IMR-90 (cell line): ENCODE measurements around the gene YIPF1. TPM values are rescaled to one million over a fixed set of nuclear protein-coding genes. Genes with fewer than 3 reads are reported as not detected.
"Not testable (repeated sequence)": the region's sequence is repeated elsewhere in the genome, so short reads cannot be mapped to it uniquely, and the experiment has no call there.

Experiments used
- ATAC-seq: fragments of 200-7000 bp; cut with Tn5 transposase; 2 replicates; pipeline ENCODE4 v1.9.1; 2020; ENCODE audit warnings: low read depth, mild to moderate bottlenecking, moderate library complexity
- BruUV-seq: library from RNA; stranded (reverse); fragments of 400-500 nt; replicated peaks from 2 replicates; lab custom pipeline; 2021; lab: Mats Ljungman, UMichigan
- CTCF ChIA-PET: fragments of 300-600 bp; formaldehyde crosslinking; extraction: SDS; loops from one replicate; lab custom pipeline; 2021; ENCODE audit warnings: antibody characterized with exemption; lab: Yijun Ruan, JAX
- POLR2A ChIA-PET: fragments of 300-600 bp; sonication (Branson Sonifier 250); formaldehyde crosslinking; loops from one replicate; lab custom pipeline; 2022; ENCODE audit warnings: antibody characterized with exemption; ENCODE audit not compliant: unreplicated experiment; lab: Charles Lee
- DNase-seq: peaks from one replicate; pipeline ENCODE4 v3.0.0; 2013
- H2AFZ ChIP-seq: replicated peaks from 2 replicates; pipeline ENCODE3; 2013; ENCODE audit warnings: low read length, mild to moderate bottlenecking; ENCODE audit not compliant: poor library complexity
- H2AK5ac ChIP-seq: 2 replicates; pipeline ENCODE4 v1.6.1; 2013; ENCODE audit warnings: low read depth, low read length, inconsistent platforms
- H2AK9ac ChIP-seq: replicated peaks from 2 replicates; pipeline ENCODE3; 2013; ENCODE audit warnings: mild to moderate bottlenecking, low read depth, low read length, moderate library complexity; ENCODE audit not compliant: poor library complexity
- H2BK120ac ChIP-seq: 2 replicates; pipeline ENCODE4 v1.6.1; 2013; ENCODE audit warnings: low read depth, low read length, inconsistent platforms
- H2BK15ac ChIP-seq: 3 replicates; pipeline ENCODE4 v1.6.1; 2013; ENCODE audit warnings: low read depth, low read length, inconsistent platforms
- H2BK20ac ChIP-seq: 2 replicates; pipeline ENCODE4 v1.6.1; 2013; ENCODE audit warnings: low read depth, mild to moderate bottlenecking, inconsistent platforms, low read length, moderate library complexity
- H2BK5ac ChIP-seq: 2 replicates; pipeline ENCODE4 v1.6.1; 2013; ENCODE audit warnings: mild to moderate bottlenecking, low read depth, low read length, inconsistent platforms; ENCODE audit not compliant: poor library complexity, severe bottlenecking
- H3K14ac ChIP-seq: replicated peaks from 2 replicates; pipeline ENCODE4 v1.6.1; 2013; ENCODE audit warnings: low read depth, low read length, inconsistent platforms
- H3K18ac ChIP-seq: 2 replicates; pipeline ENCODE4 v1.6.1; 2013; ENCODE audit warnings: low read depth, low read length, control low read depth
- H3K23ac ChIP-seq: 2 replicates; pipeline ENCODE4 v1.6.1; 2013; ENCODE audit warnings: low read depth, low read length, inconsistent platforms
- H3K27ac ChIP-seq: 2 replicates; pipeline ENCODE4 v1.5.1; 2013; ENCODE audit warnings: mild to moderate bottlenecking, control low read depth, low read length; ENCODE audit not compliant: insufficient read depth
- H3K27me3 ChIP-seq: 2 replicates; pipeline ENCODE4 v1.6.1; 2013; ENCODE audit warnings: low read length; ENCODE audit not compliant: control insufficient read depth, insufficient read depth
- H3K36me3 ChIP-seq: 2 replicates; pipeline ENCODE4 v1.6.1; 2013; ENCODE audit warnings: low read length, mixed read lengths; ENCODE audit not compliant: control insufficient read depth, insufficient read depth
- H3K4ac ChIP-seq: 2 replicates; pipeline ENCODE4 v1.6.1; 2013; ENCODE audit warnings: low read depth, low read length, inconsistent platforms
- H3K4me1 ChIP-seq: 2 replicates; pipeline ENCODE4 v1.6.1; 2013; ENCODE audit warnings: low read length, mixed read lengths; ENCODE audit not compliant: control insufficient read depth, insufficient read depth
- H3K4me2 ChIP-seq: 2 replicates; pipeline ENCODE4 v1.6.1; 2013; ENCODE audit warnings: low read depth, mild to moderate bottlenecking, control low read depth, low read length, moderate library complexity
- H3K4me3 ChIP-seq: 2 replicates; pipeline ENCODE4 v1.5.1; 2013; ENCODE audit warnings: low read depth, mild to moderate bottlenecking, control low read depth, low read length, moderate library complexity; ENCODE audit not compliant: insufficient read depth
- H3K56ac ChIP-seq: 2 replicates; pipeline ENCODE4 v1.6.1; 2013; ENCODE audit warnings: low read length, inconsistent platforms; ENCODE audit not compliant: insufficient read depth; ENCODE audit errors: extremely low read depth
- H3K79me1 ChIP-seq, 2 experiments: 2 replicates each; pipeline ENCODE4 v1.6.1; 2013; ENCODE audit warnings: low read length in 2 of 2, inconsistent platforms in 1 of 2, low read depth in 1 of 2
- H3K9ac ChIP-seq: 2 replicates; pipeline ENCODE4 v1.6.1; 2013; ENCODE audit warnings: low read depth, low read length, control low read depth
- H3K9me1 ChIP-seq: 2 replicates; pipeline ENCODE4 v1.6.1; 2013; ENCODE audit warnings: low read length, inconsistent platforms; ENCODE audit not compliant: insufficient read depth
- H3K9me3 ChIP-seq: 2 replicates; pipeline ENCODE4 v1.6.1; 2013; ENCODE audit warnings: low read length; ENCODE audit not compliant: control insufficient read depth, insufficient read depth
- H4K20me1 ChIP-seq: 2 replicates; pipeline ENCODE4 v1.6.1; 2013; ENCODE audit warnings: low read length, inconsistent platforms; ENCODE audit not compliant: insufficient read depth
- H4K5ac ChIP-seq: 2 replicates; pipeline ENCODE4 v1.6.1; 2013; ENCODE audit warnings: mild to moderate bottlenecking, low read depth, low read length, control low read depth
- H4K8ac ChIP-seq, 2 experiments: 2 replicates each; pipeline ENCODE4 v1.6.1; 2013; ENCODE audit warnings: low read depth in 2 of 2, low read length in 2 of 2, control low read depth in 1 of 2, inconsistent platforms in 1 of 2
- H4K91ac ChIP-seq: 2 replicates; pipeline ENCODE4 v1.6.1; 2013; ENCODE audit warnings: low read depth, low read length, inconsistent platforms; ENCODE audit not compliant: insufficient read depth
- WGBS, 2 experiments: methylation state at CpG; one replicate each; pipeline versions ENCODE4 v1.1.5 to v1.1.7; 2013; ENCODE audit warnings: missing lambda C conversion rate in 2 of 2; ENCODE audit not compliant: insufficient read length in 1 of 2; ENCODE audit errors: extremely low coverage in 2 of 2; 5-methylcytosine and 5-hydroxymethylcytosine counted together
- dilution Hi-C: fragments of 300-500 bp; cut with HindIII; formaldehyde crosslinking; loops from one replicate; pipeline ENCODE4 v1.14.3; 2018; ENCODE audit warnings: low sequenced_read_pairs; ENCODE audit not compliant: unreplicated experiment
- in situ Hi-C: fragments of 300-500 bp; cut with MboI; formaldehyde crosslinking; loops from 3 replicates; pipeline ENCODE4 v1.14.3; 2019; ENCODE audit warnings: low sequenced_read_pairs, inconsistent platforms, mixed read lengths
- intact Hi-C: fragments of 100-400 bp; cut with micrococcal nuclease; formaldehyde crosslinking; loops from 2 replicates; pipeline ENCODE4 v1.10.0; 2022
- polyA plus RNA-seq, 3 experiments: library from polyadenylated mRNA; depleted of rRNA; stranded (reverse); fragments of >200 nt; gene quantifications; 2 replicates each; pipeline ENCODE4 v1.2.3, GENCODE V29; 2012; ENCODE audit warnings: low replicate concordance in 1 of 3
- total RNA-seq: library from RNA; depleted of rRNA; stranded (reverse); fragments of >200 nt; gene quantifications from 2 replicates; pipeline ENCODE4 v1.2.3, GENCODE V29; 2012

The YIPF1 gene
- total and polyA plus RNA-seq, 2 of the 4 experiments (the other 2 are of a cell fraction) = 23.7 to 35.3 TPM

DNA sequence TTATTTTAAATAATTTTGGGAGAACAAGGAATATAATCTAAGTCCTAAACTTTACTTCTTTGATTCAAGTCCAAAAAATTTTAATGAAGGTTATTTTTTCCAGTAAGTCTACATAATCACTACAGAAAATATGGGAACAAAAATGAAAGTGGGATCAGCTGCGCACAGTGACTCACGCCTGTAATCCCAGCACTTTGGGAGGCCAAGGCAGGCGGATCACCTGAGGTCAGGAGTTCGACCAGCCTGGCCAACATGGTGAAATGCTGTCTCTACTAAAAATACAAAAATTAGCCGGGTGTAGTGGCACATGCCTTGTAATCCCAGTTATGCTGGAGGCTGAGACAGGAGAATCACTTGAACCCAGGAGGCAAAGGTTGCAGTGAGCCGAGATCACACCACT, 6.0 kb downstream of the YIPF1 start:
- H2AK5ac ChIP-seq, H3K27me3 ChIP-seq, intact Hi-C loops, H3K14ac ChIP-seq, H2BK5ac ChIP-seq, H3K9ac ChIP-seq, H3K4ac ChIP-seq, BruUV-seq, H2AFZ ChIP-seq, H4K91ac ChIP-seq, POLR2A ChIA-PET, H4K8ac ChIP-seq, H2BK20ac ChIP-seq, ATAC-seq, CTCF ChIA-PET, H3K27ac ChIP-seq, H4K5ac ChIP-seq, DNase-seq, H3K4me3 ChIP-seq, H3K79me1 ChIP-seq, H4K20me1 ChIP-seq, H2BK15ac ChIP-seq, dilution Hi-C loops, H3K18ac ChIP-seq, H2AK9ac ChIP-seq, H3K9me3 ChIP-seq, H3K4me2 ChIP-seq, H3K56ac ChIP-seq, H2BK120ac ChIP-seq, H3K4me1 ChIP-seq, H3K9me1 ChIP-seq, H3K23ac ChIP-seq: not testable (repeated sequence)
- WGBS, 2 experiments = 93% methylated on average over 4 of the region's 6 CpGs; no CpG with 5 or more reads in 1 of the 2 experiments
- in situ Hi-C loops = loop anchor here (5.0 kb wide), 1 partner anchor 64 kb away; the partner anchor contains the start of genes IFT25 and LRRC42
- H3K36me3 ChIP-seq = peaks cover 17% of the 10 kb centered on the region

DNA sequence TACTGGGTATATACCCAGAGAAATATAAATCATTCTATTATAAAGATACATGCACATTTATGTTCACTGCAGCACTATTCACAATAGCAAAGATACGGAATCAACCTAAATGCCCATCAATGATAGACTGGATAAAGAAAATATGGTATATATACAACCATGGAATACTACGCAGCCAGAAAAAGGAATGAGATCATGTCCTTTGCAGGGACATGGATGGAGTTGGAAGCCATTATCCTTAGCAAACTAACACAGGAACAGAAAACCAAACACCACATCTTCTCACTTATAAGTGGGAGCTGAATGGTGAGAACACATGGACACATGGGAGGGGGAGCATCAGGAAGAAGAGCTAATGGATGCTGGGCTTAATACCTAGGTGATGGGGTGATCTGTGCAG, 7.7 kb downstream of the YIPF1 start:
- H2AK5ac ChIP-seq, ATAC-seq, H3K4ac ChIP-seq, H3K9me1 ChIP-seq, H4K8ac ChIP-seq, H3K27me3 ChIP-seq, H3K23ac ChIP-seq, H4K91ac ChIP-seq, intact Hi-C loops, dilution Hi-C loops, H4K20me1 ChIP-seq, H3K27ac ChIP-seq, DNase-seq, H2BK20ac ChIP-seq, H3K18ac ChIP-seq, H3K4me2 ChIP-seq, H3K56ac ChIP-seq, H4K5ac ChIP-seq, CTCF ChIA-PET, H2BK15ac ChIP-seq, H2BK5ac ChIP-seq, BruUV-seq, H3K9ac ChIP-seq, H3K4me1 ChIP-seq, H3K9me3 ChIP-seq, H3K79me1 ChIP-seq, H3K4me3 ChIP-seq, H3K14ac ChIP-seq, H2AK9ac ChIP-seq, H2AFZ ChIP-seq, H2BK120ac ChIP-seq: not testable (repeated sequence)
- H3K36me3 ChIP-seq = peaks cover 25% of the 10 kb centered on the region
- in situ Hi-C loops = loop anchor here (5.0 kb wide), 1 partner anchor 65 kb away; the partner anchor contains the start of genes IFT25 and LRRC42
- POLR2A ChIA-PET = interaction anchor here (0.7 kb wide), 1 partner anchor 537 kb away, joined by 3 read pairs; no protein-coding TSS in a partner anchor
- no CpG with 5 or more reads among the region's 2 CpGs for WGBS, 2 experiments
